ENCODE measurements around the gene IKBIP.

IKBIP gene

DNA sequence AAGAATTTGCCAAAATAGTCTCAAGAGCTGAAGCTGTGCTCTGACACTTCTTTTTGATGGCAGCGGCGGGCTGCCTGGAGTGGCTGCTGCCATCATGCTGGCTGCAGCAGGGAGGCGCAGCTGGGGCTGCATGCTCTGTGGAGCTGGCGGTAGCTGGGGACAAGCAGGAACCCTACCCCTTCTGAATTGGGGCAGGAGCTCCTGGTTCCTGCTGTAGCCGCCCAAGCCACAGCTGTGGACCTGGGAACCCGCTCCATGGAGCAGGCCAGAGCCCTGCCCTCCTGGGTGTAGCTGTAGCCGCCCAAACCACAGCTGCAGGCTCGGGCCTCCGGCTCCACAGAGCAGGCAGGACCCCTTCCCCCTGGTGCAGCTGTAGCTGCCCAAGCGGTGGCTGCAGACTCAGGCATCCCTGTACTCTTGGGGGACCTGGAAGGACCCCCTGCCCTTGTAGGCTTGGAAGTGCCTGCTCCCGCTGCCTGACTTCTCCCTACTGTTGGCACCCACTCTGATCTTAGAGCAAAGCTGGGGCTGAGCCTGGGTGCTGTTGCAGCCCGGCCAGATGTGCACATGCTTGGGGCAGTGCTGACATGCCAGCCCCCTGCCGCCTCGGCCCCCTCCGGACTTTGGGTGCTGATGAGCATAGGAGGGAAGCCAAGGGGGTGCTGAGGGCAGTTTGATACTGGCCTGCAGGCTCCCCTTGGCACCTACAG is 33.8 kb upstream of the IKBIP start:
- no peak overlapping the region for H3K27ac ChIP-seq
- TF ChIP-seq, protein P1, sequence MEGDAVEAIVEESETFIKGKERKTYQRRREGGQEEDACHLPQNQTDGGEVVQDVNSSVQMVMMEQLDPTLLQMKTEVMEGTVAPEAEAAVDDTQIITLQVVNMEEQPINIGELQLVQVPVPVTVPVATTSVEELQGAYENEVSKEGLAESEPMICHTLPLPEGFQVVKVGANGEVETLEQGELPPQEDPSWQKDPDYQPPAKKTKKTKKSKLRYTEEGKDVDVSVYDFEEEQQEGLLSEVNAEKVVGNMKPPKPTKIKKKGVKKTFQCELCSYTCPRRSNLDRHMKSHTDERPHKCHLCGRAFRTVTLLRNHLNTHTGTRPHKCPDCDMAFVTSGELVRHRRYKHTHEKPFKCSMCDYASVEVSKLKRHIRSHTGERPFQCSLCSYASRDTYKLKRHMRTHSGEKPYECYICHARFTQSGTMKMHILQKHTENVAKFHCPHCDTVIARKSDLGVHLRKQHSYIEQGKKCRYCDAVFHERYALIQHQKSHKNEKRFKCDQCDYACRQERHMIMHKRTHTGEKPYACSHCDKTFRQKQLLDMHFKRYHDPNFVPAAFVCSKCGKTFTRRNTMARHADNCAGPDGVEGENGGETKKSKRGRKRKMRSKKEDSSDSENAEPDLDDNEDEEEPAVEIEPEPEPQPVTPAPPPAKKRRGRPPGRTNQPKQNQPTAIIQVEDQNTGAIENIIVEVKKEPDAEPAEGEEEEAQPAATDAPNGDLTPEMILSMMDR (conservative IDR thresholded peaks at IDR 0.05): no peak
- TF ChIP-seq ZFX (IDR thresholded peaks at IDR 0.05): no peak

GRCh38 chr12:98674841-98675240 is 30.3 kb upstream of the IKBIP start:
- no peak overlapping the region for H3K27ac ChIP-seq
- no peak for TF ChIP-seq ZFX (IDR thresholded peaks at IDR 0.05)
- TF ChIP-seq, protein P1 (conservative IDR thresholded peaks at IDR 0.05): no peak

GRCh38 chr12:98671459-98671858 is 26.9 kb upstream of the IKBIP start:
- no peak overlapping the region for H3K27ac ChIP-seq
- TF ChIP-seq, protein P1 (conservative IDR thresholded peaks at IDR 0.05): no peak
- no peak for TF ChIP-seq ZFX (IDR thresholded peaks at IDR 0.05)

DNA sequence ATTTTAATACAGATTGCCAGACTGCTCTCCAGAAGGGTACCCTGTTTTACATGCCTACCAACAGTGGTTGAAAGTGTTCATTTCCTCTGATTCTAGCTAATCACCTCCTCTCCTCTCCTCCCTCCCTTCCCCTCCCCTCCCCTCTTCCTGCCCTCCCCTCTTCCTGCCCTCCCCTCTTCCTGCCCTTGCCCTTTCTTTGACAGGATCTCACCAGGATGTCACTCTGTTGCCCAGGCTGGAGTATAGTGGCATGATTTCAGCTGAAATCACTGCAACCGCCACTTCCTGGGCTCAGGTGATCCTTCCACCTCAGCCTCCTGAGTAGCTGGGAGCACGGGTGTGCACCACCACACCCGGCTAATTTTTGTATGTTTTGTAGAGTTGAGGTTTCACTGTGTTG is 25.2 kb upstream of the IKBIP start:
- H3K27ac ChIP-seq: no peak overlapping the region
- TF ChIP-seq, protein P1 (conservative IDR thresholded peaks at IDR 0.05): no peak
- no peak for TF ChIP-seq ZFX (IDR thresholded peaks at IDR 0.05)

- no peak overlapping the region for H3K27ac ChIP-seq
- no peak for TF ChIP-seq ZFX (IDR thresholded peaks at IDR 0.05)
- TF ChIP-seq, protein P1 (conservative IDR thresholded peaks at IDR 0.05): no peak
Measured at GRCh38 chr12:98660521-98660920, 15.9 kb upstream of the IKBIP start.

- TF ChIP-seq, protein P1 (conservative IDR thresholded peaks at IDR 0.05): no peak
- TF ChIP-seq ZFX (IDR thresholded peaks at IDR 0.05): no peak
- H3K27ac ChIP-seq: no peak overlapping the region
Measured at GRCh38 chr12:98656289-98657101, 11.9 kb upstream of the IKBIP start.

- H3K27ac ChIP-seq: no peak overlapping the region
- TF ChIP-seq, protein P1 (conservative IDR thresholded peaks at IDR 0.05): peak; percentile 67
- TF ChIP-seq ZFX (IDR thresholded peaks at IDR 0.05): no peak
Measured at GRCh38 chr12:98653866-98654493, 9.4 kb upstream of the IKBIP start.
